ENCODE measurements around the gene ERBB4. TPM values are rescaled to one million over a fixed set of nuclear protein-coding genes. Genes with fewer than 3 reads are reported as not detected.

The ERBB4 gene
- total RNA-seq, 1 experiment from 2014 or later: 0.15 TPM

GRCh38 chr2:212530991-212531390 lies 7.6 kb downstream of the ERBB4 start:
- in situ Hi-C loops (cut with HindIII; ENCODE audit: low pct_unique_long_range_greater_than_20kb, low sequenced_read_pairs): no loop called here
- DNase-seq (ENCODE audit: low read depth, low spot score) (no peak), ATAC-seq (no peak)
- no TSS peak for BruUV-seq (replicated peaks)
- H3K4me3 ChIP-seq (ENCODE audit: low read depth in 2 of 2, low read length in 2 of 2): no peak overlapping the region
- TF ChIP-seq POLR2AphosphoS5 (IDR thresholded peaks at IDR 0.05; ENCODE audit: low read depth, low read length) (no peak), CTCF (IDR thresholded peaks at IDR 0.05) (no peak), SIN3A (IDR thresholded peaks at IDR 0.05; ENCODE audit: borderline replicate concordance, insufficient read depth, low read depth, low read length) (no peak), REST (IDR thresholded peaks at IDR 0.05; ENCODE audit: insufficient read depth in 1 of 2, low read depth in 2 of 2, low read length in 1 of 2) (no peak), TCF7L2 (IDR thresholded peaks at IDR 0.05; ENCODE audit: low read depth, low read length) (no peak)
- no peaks in the 10 kb centered on the region for H3K36me3 ChIP-seq (ENCODE audit: control insufficient read depth, insufficient read depth, low read length)
- POLR2A ChIA-PET: no interaction called here
- H3K27ac ChIP-seq (ENCODE audit: low read length): no peak overlapping the region
- CTCF ChIA-PET: no interaction called here
- intact Hi-C loops (cut with micrococcal nuclease; ENCODE audit: unreplicated experiment): no loop called here
- H3K27me3 ChIP-seq (ENCODE audit: control insufficient read depth, insufficient read depth, low read length): peaks cover 12% of the 10 kb centered on the region
- no peaks in the 10 kb centered on the region for H3K4me1 ChIP-seq (ENCODE audit: control insufficient read depth, insufficient read depth, low read length)
- H3K9me3 ChIP-seq (ENCODE audit: control insufficient read depth, insufficient read depth, low read depth, low read length): no peaks in the 10 kb centered on the region

- ATAC-seq (no peak), DNase-seq (ENCODE audit: low read depth, low spot score) (no peak)
- Histone ChIP-seq H3K27ac (ENCODE audit: low read length) (no peak overlapping the region), H3K4me1 (ENCODE audit: control insufficient read depth, insufficient read depth, low read length) (no peaks in the 10 kb centered on the region), H3K9me3 (ENCODE audit: control insufficient read depth, insufficient read depth, low read depth, low read length) (no peaks in the 10 kb centered on the region), H3K36me3 (ENCODE audit: control insufficient read depth, insufficient read depth, low read length) (no peaks in the 10 kb centered on the region), H3K4me3 (ENCODE audit: low read depth in 2 of 2, low read length in 2 of 2) (no peak overlapping the region), H3K27me3 (ENCODE audit: control insufficient read depth, insufficient read depth, low read length) (peaks cover 8% of the 10 kb centered on the region)
- no peak for TF ChIP-seq TCF7L2 (IDR thresholded peaks at IDR 0.05; ENCODE audit: low read depth, low read length)
- TF ChIP-seq REST (IDR thresholded peaks at IDR 0.05; ENCODE audit: insufficient read depth in 1 of 2, low read depth in 2 of 2, low read length in 1 of 2): no peak
- TF ChIP-seq CTCF (IDR thresholded peaks at IDR 0.05): no peak
- no peak for TF ChIP-seq SIN3A (IDR thresholded peaks at IDR 0.05; ENCODE audit: borderline replicate concordance, insufficient read depth, low read depth, low read length)
- no peak for TF ChIP-seq POLR2AphosphoS5 (IDR thresholded peaks at IDR 0.05; ENCODE audit: low read depth, low read length)
- in situ Hi-C loops (cut with HindIII; ENCODE audit: low pct_unique_long_range_greater_than_20kb, low sequenced_read_pairs) (no loop called here), intact Hi-C loops (cut with micrococcal nuclease; ENCODE audit: unreplicated experiment) (no loop called here)
- ChIA-PET POLR2A (no interaction called here), CTCF (no interaction called here)
- BruUV-seq (replicated peaks): no TSS peak
Measured at GRCh38 chr2:212530373-212530772, 8.2 kb downstream of the ERBB4 start.
